ENCODE measurements around the gene COL23A1. TPM values are rescaled to one million over a fixed set of nuclear protein-coding genes. Genes with fewer than 3 reads are reported as not detected.

Gene COL23A1
- total and polyA plus RNA-seq, 2 donors (not counting 1 experiment from before 2014, with no cell fraction given), result 0.20 TPM; not detected in 1

GRCh38 chr5:178474562-178475184 is 115.5 kb downstream of the COL23A1 start:
- Mint-ChIP-seq H3K27me3 (peaks cover 28% of the 10 kb centered on the region), H3K4me1 (no peaks in the 10 kb centered on the region), H3K4me3 (no peak overlapping the region), H3K9me3 (ENCODE audit: insufficient read depth) (peaks cover 4% of the 10 kb centered on the region), H3K27ac (no peak overlapping the region)
- Histone ChIP-seq H3K4me2 (replicated peaks; ENCODE audit: low read depth, low read length, poor library complexity, severe bottlenecking) (no peak overlapping the region), H3K4me3 (ENCODE audit: control extremely low read depth in 1 of 5, extremely low read depth in 1 of 5, insufficient read depth in 1 of 5, low read depth in 2 of 5, low read length in 4 of 5) (no peak overlapping the region), H3K9me3 (ENCODE audit: control extremely low read depth in 1 of 3, control insufficient read depth in 2 of 3, insufficient read depth in 1 of 3, low read length in 2 of 3) (peaks cover 0 to 3% (median 0%) of the 10 kb centered on the region in 3 donors), H3K9ac (ENCODE audit: low read length) (no peak overlapping the region), H3K27me3 (replicated peaks in 1 of 4; ENCODE audit: control extremely low read depth in 1 of 4, control insufficient read depth in 3 of 4, insufficient read depth in 4 of 4, low read length in 3 of 4) (peaks cover 0 to 2% (median 0%) of the 10 kb centered on the region in 4 experiments), H3K36me3 (replicated peaks in 1 of 2; ENCODE audit: control extremely low read depth in 1 of 2, control insufficient read depth in 1 of 2, extremely low read depth in 1 of 2, insufficient read depth in 2 of 2, low read length in 1 of 2) (no peaks in the 10 kb centered on the region), H3K4me1 (ENCODE audit: control insufficient read depth in 2 of 2, insufficient read depth in 2 of 2, low read length in 2 of 2) (no peaks in the 10 kb centered on the region), H4K20me1 (ENCODE audit: control insufficient read depth, insufficient read depth, low read length, poor library complexity, severe bottlenecking) (no peaks in the 10 kb centered on the region), H3K79me2 (ENCODE audit: control insufficient read depth, insufficient read depth, low read length) (no peaks in the 10 kb centered on the region), H2AFZ (ENCODE audit: insufficient read depth, low read depth, low read length, poor library complexity, severe bottlenecking) (no peak overlapping the region), H3K27ac (ENCODE audit: low read length in 2 of 2) (no peak overlapping the region)
- ChIA-PET CTCF (no interaction called here), POLR2A (no interaction called here)
- TF ChIP-seq, protein P1, sequence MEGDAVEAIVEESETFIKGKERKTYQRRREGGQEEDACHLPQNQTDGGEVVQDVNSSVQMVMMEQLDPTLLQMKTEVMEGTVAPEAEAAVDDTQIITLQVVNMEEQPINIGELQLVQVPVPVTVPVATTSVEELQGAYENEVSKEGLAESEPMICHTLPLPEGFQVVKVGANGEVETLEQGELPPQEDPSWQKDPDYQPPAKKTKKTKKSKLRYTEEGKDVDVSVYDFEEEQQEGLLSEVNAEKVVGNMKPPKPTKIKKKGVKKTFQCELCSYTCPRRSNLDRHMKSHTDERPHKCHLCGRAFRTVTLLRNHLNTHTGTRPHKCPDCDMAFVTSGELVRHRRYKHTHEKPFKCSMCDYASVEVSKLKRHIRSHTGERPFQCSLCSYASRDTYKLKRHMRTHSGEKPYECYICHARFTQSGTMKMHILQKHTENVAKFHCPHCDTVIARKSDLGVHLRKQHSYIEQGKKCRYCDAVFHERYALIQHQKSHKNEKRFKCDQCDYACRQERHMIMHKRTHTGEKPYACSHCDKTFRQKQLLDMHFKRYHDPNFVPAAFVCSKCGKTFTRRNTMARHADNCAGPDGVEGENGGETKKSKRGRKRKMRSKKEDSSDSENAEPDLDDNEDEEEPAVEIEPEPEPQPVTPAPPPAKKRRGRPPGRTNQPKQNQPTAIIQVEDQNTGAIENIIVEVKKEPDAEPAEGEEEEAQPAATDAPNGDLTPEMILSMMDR (IDR thresholded peaks at IDR 0.05), result no peak
- no peak for DNase-seq
- no peak for ATAC-seq (ENCODE audit: low read depth)
- intact Hi-C loops (cut with micrococcal nuclease), result no loop called here
- 83% methylated on average over 2 of the region's 7 CpGs for WGBS (ENCODE audit: insufficient coverage)

GRCh38 chr5:178473854-178474253 is 116.3 kb downstream of the COL23A1 start:
- H3K4me3 ChIP-seq (ENCODE audit: control extremely low read depth in 1 of 5, extremely low read depth in 1 of 5, insufficient read depth in 1 of 5, low read depth in 2 of 5, low read length in 4 of 5), result no peak overlapping the region
- POLR2A ChIA-PET, result no interaction called here
- DNase-seq, result no peak

More at GRCh38 chr5:178473854-178474253, 116.3 kb downstream of the COL23A1 start:
- no peaks in the 10 kb centered on the region for H3K36me3 ChIP-seq (replicated peaks in 1 of 2; ENCODE audit: control extremely low read depth in 1 of 2, control insufficient read depth in 1 of 2, extremely low read depth in 1 of 2, insufficient read depth in 2 of 2, low read length in 1 of 2)
- intact Hi-C loops (cut with micrococcal nuclease), result no loop called here
- no peak overlapping the region for H3K4me2 ChIP-seq (replicated peaks; ENCODE audit: low read depth, low read length, poor library complexity, severe bottlenecking)
- H3K9ac ChIP-seq (ENCODE audit: low read length), result no peak overlapping the region
- no peaks in the 10 kb centered on the region for H4K20me1 ChIP-seq (ENCODE audit: control insufficient read depth, insufficient read depth, low read length, poor library complexity, severe bottlenecking)
- Mint-ChIP-seq H3K4me1 (no peaks in the 10 kb centered on the region), H3K27ac (no peak overlapping the region), H3K9me3 (ENCODE audit: insufficient read depth) (peaks cover 4% of the 10 kb centered on the region), H3K4me3 (no peak overlapping the region), H3K27me3 (peaks cover 27% of the 10 kb centered on the region)
- no peak overlapping the region for H2AFZ ChIP-seq (ENCODE audit: insufficient read depth, low read depth, low read length, poor library complexity, severe bottlenecking)
- 39% methylated on average over 5 of the region's 7 CpGs for WGBS (ENCODE audit: insufficient coverage)
- no peaks in the 10 kb centered on the region for H3K4me1 ChIP-seq (ENCODE audit: control insufficient read depth in 2 of 2, insufficient read depth in 2 of 2, low read length in 2 of 2)
- no peak for TF ChIP-seq EZH2 (IDR thresholded peaks at IDR 0.05; ENCODE audit: borderline replicate concordance, insufficient read depth, low read depth, low read length, poor library complexity, severe bottlenecking)
- TF ChIP-seq, protein P1 (IDR thresholded peaks at IDR 0.05), result no peak
- peaks cover 0 to 3% (median 0%) of the 10 kb centered on the region in 3 donors for H3K9me3 ChIP-seq (ENCODE audit: control extremely low read depth in 1 of 3, control insufficient read depth in 2 of 3, insufficient read depth in 1 of 3, low read length in 2 of 3)
- peaks cover 0 to 2% (median 0%) of the 10 kb centered on the region in 4 experiments for H3K27me3 ChIP-seq (replicated peaks in 1 of 4; ENCODE audit: control extremely low read depth in 1 of 4, control insufficient read depth in 3 of 4, insufficient read depth in 4 of 4, low read length in 3 of 4)
- H3K27ac ChIP-seq (ENCODE audit: low read length in 2 of 2), result no peak overlapping the region
- H3K79me2 ChIP-seq (ENCODE audit: control insufficient read depth, insufficient read depth, low read length), result no peaks in the 10 kb centered on the region
- CTCF ChIA-PET, result no interaction called here
- ATAC-seq (ENCODE audit: low read depth), result no peak

All from B cell (primary cell).